HepG2 (cell line): Measurements from ENCODE around the gene CCDC148. TPM values are rescaled to one million over a fixed set of nuclear protein-coding genes. Genes with fewer than 3 reads are reported as not detected.

Experiments
- GABPA ChIP-seq, 2 experiments: IDR thresholded peaks; 2 replicates each; pipeline ENCODE4 v1.6.1; 2011 to 2016; ENCODE audit warnings: low read depth in 2 of 2, low read length in 1 of 2, missing biosample characterization in 1 of 2, missing genetic modification characterization in 1 of 2
- GATAD1 ChIP-seq: IDR thresholded peaks from 2 replicates; pipeline ENCODE4 v1.6.1; 2016; ENCODE audit warnings: missing genetic modification reagents, missing compliant biosample characterization
- HNF4A ChIP-seq: sonication (generic); formaldehyde crosslinking; IDR thresholded peaks from 2 replicates; pipeline ENCODE4 v1.4.0; 2020; ENCODE audit warnings: missing genetic modification reagents
- IRF2 ChIP-seq: IDR thresholded peaks from 2 replicates; pipeline ENCODE4 v1.6.1; 2018; ENCODE audit warnings: missing genetic modification reagents, missing compliant biosample characterization
- TGIF2 ChIP-seq: IDR thresholded peaks from 2 replicates; pipeline ENCODE4 v1.6.1; 2016; ENCODE audit warnings: control low read depth, missing compliant biosample characterization
- ZNF75D ChIP-seq: sonication (generic); formaldehyde crosslinking; IDR thresholded peaks from 2 replicates; pipeline ENCODE4 v1.8.1; 2023; ENCODE audit warnings: missing genetic modification reagents, mild to moderate bottlenecking, borderline replicate concordance
- ZSCAN29 ChIP-seq: sonication (generic); formaldehyde crosslinking; conservative IDR thresholded peaks from 2 replicates; pipeline ENCODE4 v1.4.0; 2020; ENCODE audit warnings: mild to moderate bottlenecking, missing genetic modification reagents
- polyA plus RNA-seq, 8 experiments: library from polyadenylated mRNA; depleted of rRNA in 3 of 8; stranded (reverse) in 7 of 8; unstranded in 1 of 8; fragments of >200 nt; fragmentation: Illumina TruSeq in 4 of 8; extraction: Trizol in 4 of 8; gene quantifications; 2 replicates each; pipeline versions ENCODE4 v1.2.1 to v1.2.3, GENCODE V29; 2011 to 2016; ENCODE audit warnings: low read depth in 4 of 8, missing spikeins in 1 of 8, mixed read lengths in 1 of 8; ENCODE audit not compliant: insufficient read depth in 1 of 8
- total RNA-seq, 5 experiments: library from RNA; depleted of rRNA; stranded (reverse); fragments of >200 nt; fragmentation: Illumina TruSeq; extraction: Trizol; gene quantifications; 2 replicates each; pipeline ENCODE4 v1.2.3, GENCODE V29; 2016; ENCODE audit warnings: low read depth in 1 of 5
- TF ChIP-seq, protein P1 (sequence below): sonication (generic); formaldehyde crosslinking; conservative IDR thresholded peaks from 2 replicates; pipeline ENCODE4 v1.4.0; 2020; ENCODE audit warnings: missing genetic modification reagents
- TF ChIP-seq, protein P2 (sequence below): sonication (generic); formaldehyde crosslinking; IDR thresholded peaks from 2 replicates; pipeline ENCODE4 v1.5.0; 2020; ENCODE audit warnings: mild to moderate bottlenecking, missing genetic modification reagents
- TF ChIP-seq, protein P3 (sequence below): sonication (generic); formaldehyde crosslinking; IDR thresholded peaks from 2 replicates; pipeline ENCODE4 v1.5.1; 2020; ENCODE audit warnings: missing genetic modification reagents, mild to moderate bottlenecking, borderline replicate concordance
- TF ChIP-seq, protein P4 (sequence below): sonication (generic); formaldehyde crosslinking; IDR thresholded peaks from 2 replicates; pipeline ENCODE4 v1.4.0; 2020; ENCODE audit warnings: missing genetic modification reagents
- TF ChIP-seq, protein P5 (sequence below): IDR thresholded peaks from 2 replicates; pipeline ENCODE4 v1.6.1; 2016; ENCODE audit warnings: low read depth
- TF ChIP-seq, protein P6 (sequence below): IDR thresholded peaks from 2 replicates; pipeline ENCODE4 v1.6.1; 2018; ENCODE audit warnings: missing genetic modification reagents
- TF ChIP-seq, protein P7 (sequence below): sonication (generic); formaldehyde crosslinking; IDR thresholded peaks from 2 replicates; pipeline ENCODE4 v1.5.0; 2020; ENCODE audit warnings: missing genetic modification reagents, mild to moderate bottlenecking, borderline replicate concordance
- TF ChIP-seq, protein P8 (sequence below): IDR thresholded peaks from 2 replicates; pipeline ENCODE4 v1.6.1; 2016; ENCODE audit warnings: mild to moderate bottlenecking

CCDC148 gene
- total and polyA plus RNA-seq, 2 of the 13 experiments (the other 11 are each of a cell fraction or from before 2014, with no cell fraction given) = 0.30 to 0.49 TPM

DNA sequence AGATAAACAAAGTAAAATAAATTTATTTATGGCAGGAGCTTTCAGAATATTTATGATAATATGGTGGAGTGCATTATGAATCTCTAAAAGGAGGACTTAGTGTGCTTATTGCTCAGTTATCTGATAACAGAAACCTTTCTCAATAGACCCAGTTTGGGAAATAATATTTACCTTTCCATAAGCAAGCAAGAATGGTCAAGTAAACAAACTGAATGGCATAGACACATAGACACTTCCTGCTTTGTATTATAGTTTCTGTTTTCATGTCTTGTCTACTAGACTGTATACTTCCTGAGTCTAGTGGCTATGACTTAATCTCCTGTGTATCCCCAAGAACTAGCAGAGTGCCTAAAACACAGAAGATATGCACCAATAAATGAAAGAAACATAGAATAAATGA, 267.0 kb downstream of the CCDC148 start (continued):
- TF ChIP-seq, protein P1, sequence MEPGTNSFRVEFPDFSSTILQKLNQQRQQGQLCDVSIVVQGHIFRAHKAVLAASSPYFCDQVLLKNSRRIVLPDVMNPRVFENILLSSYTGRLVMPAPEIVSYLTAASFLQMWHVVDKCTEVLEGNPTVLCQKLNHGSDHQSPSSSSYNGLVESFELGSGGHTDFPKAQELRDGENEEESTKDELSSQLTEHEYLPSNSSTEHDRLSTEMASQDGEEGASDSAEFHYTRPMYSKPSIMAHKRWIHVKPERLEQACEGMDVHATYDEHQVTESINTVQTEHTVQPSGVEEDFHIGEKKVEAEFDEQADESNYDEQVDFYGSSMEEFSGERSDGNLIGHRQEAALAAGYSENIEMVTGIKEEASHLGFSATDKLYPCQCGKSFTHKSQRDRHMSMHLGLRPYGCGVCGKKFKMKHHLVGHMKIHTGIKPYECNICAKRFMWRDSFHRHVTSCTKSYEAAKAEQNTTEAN (CRISPR knock-in tag) = peak; percentile 26; the same call in 1 of the 2 replicates
- TF ChIP-seq TGIF2 (no peak), IRF2 (CRISPR knock-in tag) (peak; percentile 80; the same call in 1 of the 2 replicates), ZSCAN29 (CRISPR knock-in tag) (peak; percentile 93), ZNF75D (CRISPR knock-in tag) (no peak), GABPA (IDR thresholded peaks at IDR 0.05; ENCODE audit: low read depth, low read length) (no peak), GABPA (CRISPR knock-in tag; IDR thresholded peaks at IDR 0.05; ENCODE audit: low read depth) (peak; percentile 74), HNF4A (CRISPR knock-in tag) (peak; percentile 78), GATAD1 (peak; percentile 58; the same call in 1 of the 2 replicates)
- TF ChIP-seq, protein P2, sequence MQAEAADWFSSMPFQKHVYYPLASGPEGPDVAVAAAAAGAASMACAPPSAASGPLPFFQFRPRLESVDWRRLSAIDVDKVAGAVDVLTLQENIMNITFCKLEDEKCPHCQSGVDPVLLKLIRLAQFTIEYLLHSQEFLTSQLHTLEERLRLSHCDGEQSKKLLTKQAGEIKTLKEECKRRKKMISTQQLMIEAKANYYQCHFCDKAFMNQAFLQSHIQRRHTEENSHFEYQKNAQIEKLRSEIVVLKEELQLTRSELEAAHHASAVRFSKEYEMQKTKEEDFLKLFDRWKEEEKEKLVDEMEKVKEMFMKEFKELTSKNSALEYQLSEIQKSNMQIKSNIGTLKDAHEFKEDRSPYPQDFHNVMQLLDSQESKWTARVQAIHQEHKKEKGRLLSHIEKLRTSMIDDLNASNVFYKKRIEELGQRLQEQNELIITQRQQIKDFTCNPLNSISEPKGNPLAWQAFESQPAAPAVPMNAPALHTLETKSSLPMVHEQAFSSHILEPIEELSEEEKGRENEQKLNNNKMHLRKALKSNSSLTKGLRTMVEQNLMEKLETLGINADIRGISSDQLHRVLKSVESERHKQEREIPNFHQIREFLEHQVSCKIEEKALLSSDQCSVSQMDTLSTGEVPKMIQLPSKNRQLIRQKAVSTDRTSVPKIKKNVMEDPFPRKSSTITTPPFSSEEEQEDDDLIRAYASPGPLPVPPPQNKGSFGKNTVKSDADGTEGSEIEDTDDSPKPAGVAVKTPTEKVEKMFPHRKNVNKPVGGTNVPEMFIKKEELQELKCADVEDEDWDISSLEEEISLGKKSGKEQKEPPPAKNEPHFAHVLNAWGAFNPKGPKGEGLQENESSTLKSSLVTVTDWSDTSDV (CRISPR knock-in tag) = no peak
- TF ChIP-seq, protein P3, sequence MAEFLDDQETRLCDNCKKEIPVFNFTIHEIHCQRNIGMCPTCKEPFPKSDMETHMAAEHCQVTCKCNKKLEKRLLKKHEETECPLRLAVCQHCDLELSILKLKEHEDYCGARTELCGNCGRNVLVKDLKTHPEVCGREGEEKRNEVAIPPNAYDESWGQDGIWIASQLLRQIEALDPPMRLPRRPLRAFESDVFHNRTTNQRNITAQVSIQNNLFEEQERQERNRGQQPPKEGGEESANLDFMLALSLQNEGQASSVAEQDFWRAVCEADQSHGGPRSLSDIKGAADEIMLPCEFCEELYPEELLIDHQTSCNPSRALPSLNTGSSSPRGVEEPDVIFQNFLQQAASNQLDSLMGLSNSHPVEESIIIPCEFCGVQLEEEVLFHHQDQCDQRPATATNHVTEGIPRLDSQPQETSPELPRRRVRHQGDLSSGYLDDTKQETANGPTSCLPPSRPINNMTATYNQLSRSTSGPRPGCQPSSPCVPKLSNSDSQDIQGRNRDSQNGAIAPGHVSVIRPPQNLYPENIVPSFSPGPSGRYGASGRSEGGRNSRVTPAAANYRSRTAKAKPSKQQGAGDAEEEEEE (CRISPR knock-in tag) = no peak
- TF ChIP-seq, protein P4, sequence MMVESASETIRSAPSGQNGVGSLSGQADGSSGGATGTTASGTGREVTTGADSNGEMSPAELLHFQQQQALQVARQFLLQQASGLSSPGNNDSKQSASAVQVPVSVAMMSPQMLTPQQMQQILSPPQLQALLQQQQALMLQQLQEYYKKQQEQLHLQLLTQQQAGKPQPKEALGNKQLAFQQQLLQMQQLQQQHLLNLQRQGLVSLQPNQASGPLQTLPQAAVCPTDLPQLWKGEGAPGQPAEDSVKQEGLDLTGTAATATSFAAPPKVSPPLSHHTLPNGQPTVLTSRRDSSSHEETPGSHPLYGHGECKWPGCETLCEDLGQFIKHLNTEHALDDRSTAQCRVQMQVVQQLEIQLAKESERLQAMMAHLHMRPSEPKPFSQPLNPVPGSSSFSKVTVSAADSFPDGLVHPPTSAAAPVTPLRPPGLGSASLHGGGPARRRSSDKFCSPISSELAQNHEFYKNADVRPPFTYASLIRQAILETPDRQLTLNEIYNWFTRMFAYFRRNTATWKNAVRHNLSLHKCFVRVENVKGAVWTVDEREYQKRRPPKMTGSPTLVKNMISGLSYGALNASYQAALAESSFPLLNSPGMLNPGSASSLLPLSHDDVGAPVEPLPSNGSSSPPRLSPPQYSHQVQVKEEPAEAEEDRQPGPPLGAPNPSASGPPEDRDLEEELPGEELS (CRISPR knock-in tag) = peak; percentile 98
- TF ChIP-seq, protein P5, sequence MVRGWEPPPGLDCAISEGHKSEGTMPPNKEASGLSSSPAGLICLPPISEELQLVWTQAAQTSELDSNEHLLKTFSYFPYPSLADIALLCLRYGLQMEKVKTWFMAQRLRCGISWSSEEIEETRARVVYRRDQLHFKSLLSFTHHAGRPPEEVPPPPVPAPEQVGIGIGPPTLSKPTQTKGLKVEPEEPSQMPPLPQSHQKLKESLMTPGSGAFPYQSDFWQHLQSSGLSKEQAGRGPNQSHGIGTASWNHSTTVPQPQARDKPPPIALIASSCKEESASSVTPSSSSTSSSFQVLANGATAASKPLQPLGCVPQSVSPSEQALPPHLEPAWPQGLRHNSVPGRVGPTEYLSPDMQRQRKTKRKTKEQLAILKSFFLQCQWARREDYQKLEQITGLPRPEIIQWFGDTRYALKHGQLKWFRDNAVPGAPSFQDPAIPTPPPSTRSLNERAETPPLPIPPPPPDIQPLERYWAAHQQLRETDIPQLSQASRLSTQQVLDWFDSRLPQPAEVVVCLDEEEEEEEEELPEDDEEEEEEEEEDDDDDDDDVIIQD = peak; percentile 98
- TF ChIP-seq, protein P6, sequence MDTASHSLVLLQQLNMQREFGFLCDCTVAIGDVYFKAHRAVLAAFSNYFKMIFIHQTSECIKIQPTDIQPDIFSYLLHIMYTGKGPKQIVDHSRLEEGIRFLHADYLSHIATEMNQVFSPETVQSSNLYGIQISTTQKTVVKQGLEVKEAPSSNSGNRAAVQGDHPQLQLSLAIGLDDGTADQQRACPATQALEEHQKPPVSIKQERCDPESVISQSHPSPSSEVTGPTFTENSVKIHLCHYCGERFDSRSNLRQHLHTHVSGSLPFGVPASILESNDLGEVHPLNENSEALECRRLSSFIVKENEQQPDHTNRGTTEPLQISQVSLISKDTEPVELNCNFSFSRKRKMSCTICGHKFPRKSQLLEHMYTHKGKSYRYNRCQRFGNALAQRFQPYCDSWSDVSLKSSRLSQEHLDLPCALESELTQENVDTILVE (CRISPR knock-in tag) = peak; percentile 84
- TF ChIP-seq, protein P7, sequence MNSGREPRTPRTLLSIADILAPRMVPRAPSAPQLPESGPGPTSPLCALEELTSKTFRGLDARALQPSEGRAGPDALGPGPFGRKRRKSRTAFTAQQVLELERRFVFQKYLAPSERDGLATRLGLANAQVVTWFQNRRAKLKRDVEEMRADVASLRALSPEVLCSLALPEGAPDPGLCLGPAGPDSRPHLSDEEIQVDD (CRISPR knock-in tag) = no peak
- TF ChIP-seq, protein P8, sequence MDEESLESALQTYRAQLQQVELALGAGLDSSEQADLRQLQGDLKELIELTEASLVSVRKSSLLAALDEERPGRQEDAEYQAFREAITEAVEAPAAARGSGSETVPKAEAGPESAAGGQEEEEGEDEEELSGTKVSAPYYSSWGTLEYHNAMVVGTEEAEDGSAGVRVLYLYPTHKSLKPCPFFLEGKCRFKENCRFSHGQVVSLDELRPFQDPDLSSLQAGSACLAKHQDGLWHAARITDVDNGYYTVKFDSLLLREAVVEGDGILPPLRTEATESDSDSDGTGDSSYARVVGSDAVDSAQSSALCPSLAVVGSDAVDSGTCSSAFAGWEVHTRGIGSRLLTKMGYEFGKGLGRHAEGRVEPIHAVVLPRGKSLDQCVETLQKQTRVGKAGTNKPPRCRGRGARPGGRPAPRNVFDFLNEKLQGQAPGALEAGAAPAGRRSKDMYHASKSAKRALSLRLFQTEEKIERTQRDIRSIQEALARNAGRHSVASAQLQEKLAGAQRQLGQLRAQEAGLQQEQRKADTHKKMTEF (CRISPR knock-in tag) = peak; percentile 94
